ENCODE data around the gene PTPRCAP.
A peak's percentile ranks its signal among the peaks of the same experiment; 100 is the strongest.
"Not testable (repeated sequence)": the region's sequence is repeated elsewhere in the genome, so short reads cannot be mapped to it uniquely, and the experiment has no call there.

The PTPRCAP gene

DNA sequence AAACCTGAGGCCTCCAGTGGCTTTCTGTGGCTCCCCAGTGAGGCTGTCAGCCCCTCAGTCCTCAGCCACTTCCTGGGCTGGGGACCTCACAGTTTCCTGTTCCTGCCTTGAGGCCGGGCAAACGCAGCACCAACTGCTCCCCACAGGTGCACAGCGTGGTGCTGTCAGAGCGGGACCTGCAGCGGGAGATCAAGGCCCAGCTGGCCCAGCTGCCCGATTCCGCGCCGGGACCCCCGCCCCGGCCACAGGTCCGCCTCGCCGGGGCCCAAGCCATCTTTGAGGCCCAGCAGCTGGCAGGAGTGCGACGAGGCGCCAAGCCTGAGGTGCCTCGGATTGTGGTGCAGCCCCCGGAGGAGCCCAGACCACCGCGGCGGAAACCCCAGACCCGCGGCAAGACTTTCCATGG is 28.2 kb downstream of the PTPRCAP start:
- DNase-seq (ENCODE audit: low read depth), result peak; percentile 70

DNA sequence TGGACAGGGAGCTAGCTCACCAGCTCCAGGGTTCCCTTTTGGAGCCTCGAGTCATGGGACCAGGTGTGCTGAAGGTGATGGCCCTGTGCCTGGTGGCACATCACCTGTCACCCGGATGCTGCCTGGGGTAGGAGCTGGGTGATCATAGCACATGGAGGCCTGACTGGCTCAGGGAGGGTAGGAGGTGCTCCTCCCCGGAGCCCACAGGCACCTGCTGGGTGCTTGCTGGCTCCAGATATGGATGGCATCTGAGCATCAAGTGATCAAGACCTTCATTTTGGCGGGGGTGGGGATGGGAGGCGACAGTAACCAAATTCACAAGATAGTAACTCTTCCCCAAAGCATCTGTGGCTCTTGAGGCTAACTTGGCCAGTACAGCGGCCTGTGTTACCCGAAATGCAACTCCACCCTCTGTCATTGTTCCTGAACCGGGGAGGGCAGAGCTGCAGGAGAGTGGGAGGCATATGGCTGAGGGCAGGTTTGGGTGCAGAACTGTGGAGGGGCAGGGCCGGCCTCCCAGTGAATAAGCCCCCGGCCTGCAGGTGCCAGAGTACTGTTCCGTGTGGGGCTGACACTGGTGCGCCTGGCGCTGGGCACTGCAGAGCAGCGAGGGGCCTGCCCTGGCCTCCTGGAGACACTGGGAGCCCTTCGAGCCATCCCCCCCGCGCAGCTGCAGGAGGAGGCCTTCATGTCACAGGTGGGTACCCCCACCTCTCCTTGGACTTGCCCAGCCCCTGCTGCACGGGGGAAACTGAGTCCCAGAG is 28.9 kb downstream of the PTPRCAP start:
- DNase-seq (ENCODE audit: low read depth), result no peak

GRCh38 chr11:67407688-67408163 is 29.8 kb downstream of the PTPRCAP start:
- DNase-seq (ENCODE audit: low read depth), result no peak

- DNase-seq (ENCODE audit: low read depth), result no peak
Measured at GRCh38 chr11:67406969-67407687, 30.4 kb downstream of the PTPRCAP start.

- no peak for DNase-seq (ENCODE audit: low read depth)
Measured at GRCh38 chr11:67406420-67406968, 31.0 kb downstream of the PTPRCAP start.

DNA sequence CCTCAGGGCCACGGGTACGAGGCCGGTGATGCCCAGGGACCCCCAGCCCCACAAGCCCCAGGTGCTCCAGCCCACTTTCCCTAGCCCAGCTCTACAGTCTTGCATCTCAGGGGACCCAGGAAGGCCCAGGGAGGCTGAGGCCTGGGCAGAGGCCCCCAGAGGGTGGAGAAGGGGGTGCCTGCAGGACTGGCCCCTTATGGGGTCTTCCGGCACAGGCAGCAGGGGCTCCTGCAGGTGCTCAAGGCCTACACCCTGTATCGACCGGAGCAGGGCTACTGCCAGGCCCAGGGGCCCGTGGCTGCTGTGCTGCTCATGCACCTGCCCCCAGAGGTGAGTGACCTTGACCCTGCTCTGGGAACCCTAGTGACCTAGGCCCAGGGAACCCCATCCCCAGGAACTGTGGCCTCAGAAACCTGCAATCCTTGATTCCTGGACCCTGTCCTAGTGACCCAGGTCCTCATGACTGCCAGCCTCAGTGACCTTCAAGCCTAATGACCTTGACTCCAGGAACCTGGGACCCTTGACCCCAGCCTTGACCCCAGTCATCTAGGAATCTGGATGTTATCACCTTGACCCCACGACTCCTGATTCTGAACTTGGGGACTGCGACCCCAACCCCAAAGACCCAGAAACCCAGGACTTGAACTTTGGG is 31.7 kb downstream of the PTPRCAP start:
- no peak for DNase-seq (ENCODE audit: low read depth)

DNA sequence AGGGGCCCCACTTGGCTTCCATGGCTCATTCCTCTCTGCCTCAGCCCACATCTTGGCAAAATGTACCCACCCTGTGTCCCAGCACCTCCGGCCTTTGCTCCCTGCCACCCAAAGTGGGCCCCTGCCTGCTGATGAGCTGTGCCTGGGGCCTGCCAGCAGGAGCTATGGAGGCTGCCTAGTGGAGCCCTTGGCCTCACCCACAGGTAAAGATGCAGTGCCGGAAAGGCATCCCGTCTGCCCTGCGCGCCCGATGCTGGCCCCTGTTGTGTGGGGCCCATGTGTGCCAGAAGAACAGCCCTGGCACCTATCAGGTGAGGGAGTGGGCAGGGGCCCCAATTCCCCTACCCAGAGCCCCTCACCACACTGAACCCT is 32.3 kb downstream of the PTPRCAP start:
- DNase-seq (ENCODE audit: low read depth), result no peak

GRCh38 chr11:67404515-67405195 is 32.8 kb downstream of the PTPRCAP start:
- DNase-seq (ENCODE audit: low read depth), result no peak

DNA sequence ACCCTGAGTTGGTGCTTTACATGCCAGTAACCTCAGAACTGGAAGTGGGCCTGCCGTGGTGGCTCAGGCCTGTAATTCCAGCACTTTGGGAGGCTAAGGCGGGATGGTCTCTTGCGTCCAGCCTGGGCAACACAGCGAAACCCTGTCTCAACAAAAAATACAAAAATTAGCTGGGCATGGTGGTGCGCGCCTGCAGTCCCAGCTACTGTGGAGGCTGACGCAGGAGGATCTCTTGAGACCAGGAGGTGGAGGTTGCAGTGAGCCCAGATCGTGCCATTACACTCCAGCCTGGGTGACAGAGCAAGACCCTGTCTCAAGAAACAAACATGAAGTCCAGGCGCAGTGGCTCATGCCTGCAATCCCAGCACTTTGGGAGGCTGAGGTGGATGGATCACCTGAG is 34.4 kb downstream of the PTPRCAP start:
- not testable (repeated sequence) for DNase-seq (ENCODE audit: low read depth)

- not testable (repeated sequence) for DNase-seq (ENCODE audit: low read depth)
Measured at GRCh38 chr11:67402192-67402839, 35.2 kb downstream of the PTPRCAP start.

GRCh38 chr11:67401495-67402191 is 35.8 kb downstream of the PTPRCAP start, which contains the start of gene PPP1CA:
Gene PPP1CA (minus strand): TSS chr11:67401858. CDS start chr11:67401782, 76 bp downstream.
- DNase-seq (ENCODE audit: low read depth), result peak; percentile 90

DNA sequence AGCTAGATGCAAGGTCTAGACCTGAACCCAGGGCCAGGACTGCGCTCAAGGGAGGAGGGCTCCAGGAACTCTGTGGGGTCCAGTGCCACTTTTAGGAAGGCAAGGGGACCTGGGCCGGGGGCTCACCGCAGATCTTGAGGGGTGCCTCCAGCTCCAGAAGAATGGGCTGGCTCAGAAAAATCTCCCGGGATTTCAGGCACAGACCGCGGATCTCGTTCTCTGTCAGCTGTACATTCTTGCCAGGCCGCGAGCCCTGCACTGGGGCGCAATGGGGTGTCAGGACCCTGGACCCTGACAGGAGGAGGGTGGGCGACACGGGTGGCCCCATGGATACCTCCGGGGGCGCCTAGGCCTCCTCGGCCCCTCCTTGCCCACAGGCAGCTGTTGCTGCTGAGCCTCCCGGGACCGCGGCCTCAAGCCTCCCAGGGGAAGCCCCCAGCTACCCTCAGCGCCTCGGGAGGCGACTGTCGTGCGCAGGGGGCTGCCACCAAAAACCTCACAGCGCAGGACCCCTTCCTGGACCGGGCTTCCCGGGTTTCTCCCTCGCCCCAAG is 36.5 kb downstream of the PTPRCAP start:
- no peak for DNase-seq (ENCODE audit: low read depth)

- no peak for DNase-seq (ENCODE audit: low read depth)
Measured at GRCh38 chr11:67400251-67400941, 37.1 kb downstream of the PTPRCAP start.

DNA sequence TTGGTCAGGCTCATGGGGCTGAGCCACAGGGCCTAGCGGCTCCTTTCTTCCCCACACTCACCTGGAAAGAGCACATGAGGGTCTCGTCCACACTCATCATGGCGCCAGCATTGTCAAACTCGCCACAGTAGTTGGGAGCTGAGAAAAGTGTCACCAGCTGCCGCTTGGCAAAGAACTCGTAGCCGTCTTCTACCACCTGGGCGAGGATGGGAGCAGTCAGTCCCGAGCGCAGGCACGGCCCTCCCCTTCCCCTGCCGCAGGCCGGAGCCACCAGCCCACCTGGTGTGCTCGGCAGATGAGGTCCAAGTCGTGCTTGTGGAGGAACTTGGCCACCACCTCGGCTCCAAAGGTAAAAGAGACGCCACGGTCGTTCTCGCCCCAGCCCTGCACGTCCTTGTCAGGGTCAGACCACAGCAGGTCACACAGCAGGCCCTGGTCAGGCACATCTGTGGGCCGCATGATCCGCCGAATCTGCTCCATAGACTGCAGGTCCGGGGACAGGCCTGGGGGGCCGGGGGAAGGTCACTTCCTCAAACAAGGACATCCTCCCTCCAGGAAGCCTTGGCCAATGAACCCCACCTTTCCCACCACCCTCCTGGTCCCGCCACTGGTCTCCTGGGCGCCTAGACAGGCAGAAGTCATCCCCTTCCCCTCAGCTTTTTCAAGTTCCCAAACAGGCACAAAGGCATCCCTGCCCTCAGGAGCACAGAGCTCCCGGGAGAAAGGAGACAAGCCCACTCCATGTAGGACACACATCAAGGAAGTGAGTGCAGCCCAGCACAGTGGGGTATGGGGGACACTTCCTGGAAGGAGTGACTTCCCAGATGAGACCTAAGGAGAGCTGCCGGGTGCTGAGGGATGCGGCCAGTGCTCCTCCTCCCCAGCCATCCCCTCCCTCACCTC is 38.6 kb downstream of the PTPRCAP start:
- no peak for DNase-seq (ENCODE audit: low read depth)

DNA sequence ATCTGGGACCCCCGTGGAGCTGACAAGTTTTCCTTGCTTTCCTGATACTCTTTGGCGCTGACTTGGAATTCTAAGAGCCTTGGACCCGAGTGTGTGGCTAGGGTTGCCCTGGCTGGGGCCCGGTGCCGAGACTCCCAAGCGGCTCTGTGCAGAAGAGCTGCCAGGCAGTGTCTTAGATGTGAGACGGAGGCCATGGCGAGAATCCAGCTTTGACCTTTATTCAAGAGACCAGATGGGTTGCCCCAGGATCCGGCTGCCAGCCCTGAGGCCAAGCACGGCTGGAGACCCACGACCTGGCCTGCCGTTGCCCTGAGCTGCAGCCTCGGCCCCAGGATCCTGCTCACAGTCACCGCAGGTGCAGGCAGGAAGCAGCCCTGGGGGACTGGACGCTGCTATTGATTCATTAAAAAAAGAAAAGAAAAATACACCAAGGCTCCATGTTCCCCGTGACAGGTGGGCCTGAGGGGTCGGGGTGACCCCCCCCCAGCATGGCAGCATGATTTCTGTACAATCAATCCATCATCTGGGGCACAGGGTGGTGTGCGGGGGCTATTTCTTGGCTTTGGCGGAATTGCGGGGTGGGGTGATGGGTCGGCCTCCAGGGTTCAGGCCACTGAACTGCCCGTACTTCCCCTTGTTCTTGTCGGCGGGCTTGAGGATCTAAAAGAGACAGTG is 39.4 kb downstream of the PTPRCAP start:
- DNase-seq (ENCODE audit: low read depth), result no peak

DNA sequence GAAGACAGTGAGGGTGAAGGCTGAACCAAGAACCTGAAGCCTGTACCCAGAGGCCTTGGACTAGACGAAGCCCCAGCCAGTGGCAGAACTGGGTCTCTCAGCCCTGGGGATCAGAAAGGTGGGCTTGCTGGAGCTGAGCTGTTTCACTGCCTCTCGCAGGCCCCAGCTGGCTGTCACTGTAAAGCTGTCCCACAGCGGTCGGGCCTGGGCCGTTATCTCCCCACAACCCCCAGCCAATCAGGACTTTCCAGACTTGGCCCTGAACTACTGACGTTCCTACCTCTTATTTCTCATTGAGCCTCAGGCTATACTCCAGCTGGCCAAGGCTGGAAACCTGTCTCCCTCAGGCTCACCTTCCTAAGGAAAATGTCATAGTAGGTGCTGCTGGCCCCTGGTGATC is 39.9 kb downstream of the PTPRCAP start:
- no peak for DNase-seq (ENCODE audit: low read depth)

DNA sequence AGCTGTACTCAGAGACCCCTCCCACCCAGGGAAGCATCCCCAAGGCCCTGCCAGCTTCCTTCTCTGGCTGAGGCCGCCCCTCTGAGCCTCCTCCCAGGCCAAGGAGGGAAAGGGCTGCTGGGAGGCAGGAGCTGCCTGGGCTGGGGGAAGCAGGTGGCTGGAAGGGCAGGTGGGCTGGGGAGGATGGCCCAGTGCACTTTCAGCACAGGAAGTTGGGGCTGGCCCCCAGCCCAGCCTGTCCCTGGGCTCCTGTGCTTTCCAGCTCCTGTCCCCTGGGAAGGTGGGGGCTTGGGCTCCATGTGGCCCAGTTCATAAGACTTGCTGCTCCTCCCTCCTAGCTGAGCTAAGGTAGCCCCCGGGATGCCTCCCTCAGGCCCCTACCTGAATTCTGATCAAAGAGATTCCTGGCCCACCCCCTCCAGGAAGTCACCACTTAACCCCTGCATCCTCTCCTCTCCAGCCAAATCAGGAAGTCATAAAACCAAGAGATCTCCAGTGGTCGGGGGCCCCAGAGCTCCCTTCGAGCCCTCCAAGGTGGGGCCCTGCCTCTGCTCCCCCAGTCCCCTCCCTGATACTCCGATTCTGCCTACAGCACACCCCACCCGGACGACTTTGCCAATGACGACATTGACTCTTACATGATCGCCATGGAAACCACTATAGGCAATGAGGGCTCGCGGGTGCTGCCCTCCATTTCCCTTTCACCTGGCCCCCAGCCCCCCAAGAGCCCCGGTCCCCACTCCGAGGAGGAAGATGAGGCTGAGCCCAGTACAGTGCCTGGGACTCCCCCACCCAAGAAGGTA is 40.7 kb downstream of the PTPRCAP start:
- DNase-seq (ENCODE audit: low read depth), result no peak

DNA sequence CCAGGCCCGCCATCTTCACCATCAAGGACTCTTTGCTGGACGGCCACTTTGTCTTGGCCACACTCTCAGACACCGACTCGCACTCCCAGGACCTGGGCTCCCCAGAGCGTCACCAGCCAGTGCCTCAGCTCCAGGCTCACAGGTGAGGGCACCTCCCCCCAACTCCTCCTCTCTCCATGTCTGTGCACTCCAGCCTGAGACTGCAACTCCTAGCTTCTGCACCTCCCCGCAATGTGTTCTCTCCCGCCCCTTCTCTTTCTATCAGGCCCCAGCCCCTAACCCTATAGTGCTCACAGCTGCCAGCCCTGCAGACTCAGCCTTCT is 41.3 kb downstream of the PTPRCAP start:
- DNase-seq (ENCODE audit: low read depth), result no peak
